Left lung (tissue), 10 donors: Measurements from ENCODE around the gene ALPK3. TPM values are rescaled to one million over a fixed set of nuclear protein-coding genes. Genes with fewer than 3 reads are reported as not detected.
A peak's percentile ranks its signal among the peaks of the same experiment; 100 is the strongest.

Source experiments
- ATAC-seq: fragments of 200-7000 bp; cut with Tn5 transposase; one replicate; pipeline ENCODE4 v1.9.1; 2020; ENCODE audit warnings: moderate library complexity
- DNase-seq, 4 donors: peaks; one replicate each; pipeline ENCODE4 v3.0.0-alpha.2; 2013 to 2020
- H3K27ac ChIP-seq, 2 donors: fragments of 200-600 bp; sonication (generic) in 1 of 2; one replicate each; pipeline versions ENCODE4 v1.5.0 to v1.8.0; 2020 to 2021
- H3K27me3 ChIP-seq, 2 donors: fragments of 200-600 bp; sonication (generic) in 1 of 2; one replicate each; pipeline versions ENCODE4 v1.5.0 to v1.8.0; 2020 to 2021
- H3K36me3 ChIP-seq, 2 donors: fragments of 200-600 bp; sonication (generic) in 1 of 2; one replicate each; pipeline versions ENCODE4 v1.5.0 to v1.8.0; 2020 to 2021
- H3K4me1 ChIP-seq, 2 donors: fragments of 200-600 bp; one replicate each; pipeline ENCODE4 v1.8.0; 2021
- H3K4me3 ChIP-seq, 2 donors: fragments of 200-600 bp; sonication (generic) in 1 of 2; one replicate each; pipeline versions ENCODE4 v1.5.0 to v1.8.0; 2020 to 2021; ENCODE audit warnings: mild to moderate bottlenecking in 1 of 2
- H3K9me3 ChIP-seq, 2 donors: fragments of 200-600 bp; sonication (generic) in 1 of 2; one replicate each; pipeline versions ENCODE4 v1.5.0 to v1.8.0; 2020 to 2021
- CTCF ChIP-seq, 2 donors: fragments of 200-600 bp; sonication (generic) in 1 of 2; IDR thresholded peaks; one replicate each; pipeline versions ENCODE4 v1.5.0 to v1.8.0; 2021; ENCODE audit warnings: antibody characterized with exemption in 2 of 2
- intact Hi-C, 2 donors: fragments of 100-400 bp; cut with DNase I; formaldehyde crosslinking; loops; one replicate each; pipeline versions ENCODE4 v1.11.2 to v1.14.2; 2022
- polyA plus RNA-seq, 6 donors: library from polyadenylated mRNA; unstranded; fragments of 120-200 nt; gene quantifications; one replicate each; pipeline ENCODE4 v1.2.1, GENCODE V29; 2013; ENCODE audit not compliant: insufficient read length in 6 of 6
- total RNA-seq, 2 donors: library from RNA; stranded (reverse); fragmentation: NEBNext Ultra II Directional; extraction: Animal tissue kit (Norgen Biotek cat#: 25700); gene quantifications; one replicate each; pipeline ENCODE4 v1.2.1, GENCODE V29; 2021
- donor health status: DM: no; HTN: yes; CAD: no.
- donor health status: DM: no; HTN: no; CAD: no.

The ALPK3 gene
- total and polyA plus RNA-seq, 8 donors: 6.9 to 23.4 (median 18.3) TPM

GRCh38 chr15:84831613-84832012, 14.5 kb downstream of the ALPK3 start:
- no peak for TF ChIP-seq CTCF (IDR thresholded peaks at IDR 0.05)
- ATAC-seq: peak; percentile 19
- Histone ChIP-seq H3K4me1 (peaks cover 0 to 23% of the 10 kb centered on the region in 2 donors), H3K27me3 (no peaks in the 10 kb centered on the region), H3K27ac (no peak overlapping the region), H3K4me3 (no peak overlapping the region), H3K9me3 (no peaks in the 10 kb centered on the region), H3K36me3 (no peaks in the 10 kb centered on the region)
- intact Hi-C loops: no loop called here
- DNase-seq: no peak

- TF ChIP-seq CTCF (IDR thresholded peaks at IDR 0.05): no peak
- ATAC-seq: peak; percentile 53
- no peaks in the 10 kb centered on the region for H3K27me3 ChIP-seq
- no peaks in the 10 kb centered on the region for H3K36me3 ChIP-seq
- intact Hi-C loops: no loop called here
- no peaks in the 10 kb centered on the region for H3K9me3 ChIP-seq
- no peak for DNase-seq
- H3K4me1 ChIP-seq: peaks cover 0 to 23% of the 10 kb centered on the region in 2 donors
- H3K4me3 ChIP-seq: no peak overlapping the region
- no peak overlapping the region for H3K27ac ChIP-seq
Observed at GRCh38 chr15:84832448-84833040, 15.4 kb downstream of the ALPK3 start.

GRCh38 chr15:84833447-84834228, 16.5 kb downstream of the ALPK3 start:
- no peak for TF ChIP-seq CTCF (IDR thresholded peaks at IDR 0.05)
- Histone ChIP-seq H3K27ac (no peak overlapping the region), H3K9me3 (no peaks in the 10 kb centered on the region), H3K36me3 (no peaks in the 10 kb centered on the region), H3K4me1 (peaks cover 0 to 18% of the 10 kb centered on the region in 2 donors), H3K4me3 (no peak overlapping the region), H3K27me3 (no peaks in the 10 kb centered on the region)
- ATAC-seq: peak; percentile 25
- intact Hi-C loops: no loop called here
- DNase-seq: no peak

GRCh38 chr15:84834229-84834955, 17.2 kb downstream of the ALPK3 start:
- Histone ChIP-seq H3K27ac (no peak overlapping the region), H3K9me3 (no peaks in the 10 kb centered on the region), H3K36me3 (no peaks in the 10 kb centered on the region), H3K4me1 (peaks cover 0 to 15% of the 10 kb centered on the region in 2 donors), H3K4me3 (no peak overlapping the region), H3K27me3 (no peaks in the 10 kb centered on the region)
- ATAC-seq (no peak), DNase-seq (no peak)
- intact Hi-C loops: no loop called here
- TF ChIP-seq CTCF (IDR thresholded peaks at IDR 0.05): no peak

GRCh38 chr15:84834969-84835368, 17.8 kb downstream of the ALPK3 start:
- intact Hi-C loops: no loop called here
- Histone ChIP-seq H3K4me3 (no peak overlapping the region), H3K36me3 (no peaks in the 10 kb centered on the region), H3K27me3 (no peaks in the 10 kb centered on the region), H3K27ac (no peak overlapping the region), H3K9me3 (no peaks in the 10 kb centered on the region), H3K4me1 (peaks cover 0 to 15% of the 10 kb centered on the region in 2 donors)
- TF ChIP-seq CTCF (IDR thresholded peaks at IDR 0.05): no peak
- DNase-seq (no peak), ATAC-seq (no peak)
